ENCODE measurements around the gene ADARB2. TPM values are rescaled to one million over a fixed set of nuclear protein-coding genes. Genes with fewer than 3 reads are reported as not detected.

ADARB2 gene
- total RNA-seq, 4 donors from 2014 or later = 0.80 to 4.9 (median 2.3) TPM

DNA sequence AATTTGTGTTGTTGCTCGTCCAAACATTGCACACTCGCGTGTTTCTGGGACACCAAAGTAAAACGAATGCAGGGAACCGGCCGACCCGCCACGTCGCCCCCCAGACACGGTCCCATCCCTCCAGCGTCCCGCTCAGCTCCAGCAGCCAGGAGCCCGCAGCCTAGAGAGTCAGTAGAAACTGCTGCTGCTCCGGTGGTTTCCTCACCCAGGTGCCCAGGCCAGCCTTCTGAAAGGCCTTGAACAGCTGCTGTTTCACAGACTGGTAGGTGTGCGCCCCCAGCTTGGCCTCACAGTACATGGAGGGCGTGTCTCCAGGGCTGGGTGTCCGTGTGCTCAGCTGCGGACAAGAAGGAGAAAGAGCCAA, 554.3 kb downstream of the ADARB2 start:
- Histone ChIP-seq H3K9me3 (no peaks in the 10 kb centered on the region), H3K27ac (no peak overlapping the region), H3K36me3 (no peaks in the 10 kb centered on the region), H3K27me3 (no peaks in the 10 kb centered on the region), H3K4me1 (peaks cover 0 to 2% (median under 1%) of the 10 kb centered on the region in 4 donors), H3K4me3 (no peak overlapping the region)
- intact Hi-C loops (cut with DNase I; ENCODE audit: low total_unique reads) (no loop called here), in situ Hi-C loops (cut with MboI; ENCODE audit: low pct_ligation_motif_present in 1 of 4, low pct_unique_long_range_greater_than_20kb in 1 of 4, low sequenced_read_pairs in 3 of 4) (no loop called here)
- TF ChIP-seq POLR2AphosphoS5 (IDR thresholded peaks at IDR 0.05) (no peak), POLR2A (IDR thresholded peaks at IDR 0.05) (no peak), EP300 (IDR thresholded peaks at IDR 0.05; ENCODE audit: low read depth) (no peak)
- TF ChIP-seq, protein P1, sequence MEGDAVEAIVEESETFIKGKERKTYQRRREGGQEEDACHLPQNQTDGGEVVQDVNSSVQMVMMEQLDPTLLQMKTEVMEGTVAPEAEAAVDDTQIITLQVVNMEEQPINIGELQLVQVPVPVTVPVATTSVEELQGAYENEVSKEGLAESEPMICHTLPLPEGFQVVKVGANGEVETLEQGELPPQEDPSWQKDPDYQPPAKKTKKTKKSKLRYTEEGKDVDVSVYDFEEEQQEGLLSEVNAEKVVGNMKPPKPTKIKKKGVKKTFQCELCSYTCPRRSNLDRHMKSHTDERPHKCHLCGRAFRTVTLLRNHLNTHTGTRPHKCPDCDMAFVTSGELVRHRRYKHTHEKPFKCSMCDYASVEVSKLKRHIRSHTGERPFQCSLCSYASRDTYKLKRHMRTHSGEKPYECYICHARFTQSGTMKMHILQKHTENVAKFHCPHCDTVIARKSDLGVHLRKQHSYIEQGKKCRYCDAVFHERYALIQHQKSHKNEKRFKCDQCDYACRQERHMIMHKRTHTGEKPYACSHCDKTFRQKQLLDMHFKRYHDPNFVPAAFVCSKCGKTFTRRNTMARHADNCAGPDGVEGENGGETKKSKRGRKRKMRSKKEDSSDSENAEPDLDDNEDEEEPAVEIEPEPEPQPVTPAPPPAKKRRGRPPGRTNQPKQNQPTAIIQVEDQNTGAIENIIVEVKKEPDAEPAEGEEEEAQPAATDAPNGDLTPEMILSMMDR (IDR thresholded peaks at IDR 0.05) = no peak
- 70% methylated on average over 18 of the region's 18 CpGs; no CpG with 5 or more reads in 1 of the 2 donors for WGBS, 2 donors (ENCODE audit: low coverage in 1 of 2)
- no peak for DNase-seq

DNA sequence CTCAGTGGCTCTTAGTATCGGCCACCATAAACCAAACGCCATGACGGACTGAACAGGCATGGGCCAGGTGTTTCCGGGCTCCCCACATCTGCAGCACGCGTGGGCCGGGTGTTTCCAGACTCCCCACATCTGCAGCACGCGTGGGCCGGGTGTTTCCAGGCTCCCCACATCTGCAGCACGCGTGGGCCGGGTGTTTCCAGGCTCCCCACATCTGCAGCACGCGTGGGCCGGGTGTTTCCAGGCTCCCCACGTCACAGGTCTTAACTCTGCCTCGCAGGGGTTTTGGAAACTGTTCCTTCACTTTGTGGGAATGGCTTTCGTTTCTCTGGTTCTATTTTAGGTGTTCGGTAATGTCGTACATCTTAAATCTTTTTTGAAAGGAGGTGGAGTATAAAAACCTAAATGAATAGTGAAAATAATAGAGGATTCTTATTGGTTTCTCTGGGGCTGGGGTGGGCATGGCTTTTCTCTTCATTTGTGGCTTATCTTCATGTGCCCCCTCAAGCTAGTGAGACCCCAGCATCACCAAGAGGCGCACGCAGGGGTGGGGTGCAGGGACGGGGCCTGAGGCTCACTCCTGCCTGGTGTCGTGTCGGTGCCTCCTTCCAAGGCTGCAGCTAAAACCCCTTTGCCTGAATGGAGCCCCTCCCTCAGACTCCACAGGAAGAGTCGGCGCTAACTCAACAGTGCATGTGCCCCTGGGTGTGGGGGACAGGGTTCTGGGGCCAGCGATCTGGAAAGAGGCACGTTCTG, 554.9 kb downstream of the ADARB2 start:
- WGBS, 2 donors (ENCODE audit: low coverage in 1 of 2) = 74 to 80% methylated on average over 9 to 30 of the region's 30 CpGs
- Histone ChIP-seq H3K4me3 (no peak overlapping the region), H3K36me3 (no peaks in the 10 kb centered on the region), H3K27me3 (no peaks in the 10 kb centered on the region), H3K27ac (no peak overlapping the region), H3K4me1 (no peaks in the 10 kb centered on the region), H3K9me3 (no peaks in the 10 kb centered on the region)
- intact Hi-C loops (cut with DNase I; ENCODE audit: low total_unique reads) (no loop called here), in situ Hi-C loops (cut with MboI; ENCODE audit: low pct_ligation_motif_present in 1 of 4, low pct_unique_long_range_greater_than_20kb in 1 of 4, low sequenced_read_pairs in 3 of 4) (no loop called here)
- no peak for DNase-seq
- no peak for TF ChIP-seq EP300 (IDR thresholded peaks at IDR 0.05; ENCODE audit: low read depth)
- no peak for TF ChIP-seq POLR2AphosphoS5 (IDR thresholded peaks at IDR 0.05)
- no peak for TF ChIP-seq POLR2A (IDR thresholded peaks at IDR 0.05)

DNA sequence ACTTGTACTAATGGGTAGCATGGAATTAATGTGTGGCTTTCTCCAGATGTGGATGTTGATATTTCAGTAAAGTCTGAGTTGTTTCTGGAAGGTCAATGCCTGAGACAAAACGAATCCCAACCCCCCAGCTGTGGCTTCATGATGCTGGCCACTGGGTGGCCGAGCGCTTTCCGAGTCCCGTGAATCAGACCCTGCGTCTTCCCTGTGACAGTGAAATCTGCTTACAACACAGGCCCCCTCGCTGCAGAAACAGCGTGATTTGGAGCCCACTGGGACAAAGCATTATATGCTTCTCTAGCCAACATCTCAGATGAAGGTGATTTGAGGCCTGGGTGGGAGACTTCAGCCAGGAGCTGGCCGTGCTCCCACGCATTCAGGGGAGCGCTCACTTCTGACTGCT, 556.5 kb downstream of the ADARB2 start:
- no peak for TF ChIP-seq POLR2A (IDR thresholded peaks at IDR 0.05)
- TF ChIP-seq POLR2AphosphoS5 (IDR thresholded peaks at IDR 0.05) = no peak
- no peak for TF ChIP-seq EP300 (IDR thresholded peaks at IDR 0.05; ENCODE audit: low read depth)
- TF ChIP-seq, protein P1 (IDR thresholded peaks at IDR 0.05) = no peak
- Histone ChIP-seq H3K36me3 (no peaks in the 10 kb centered on the region), H3K9me3 (no peaks in the 10 kb centered on the region), H3K4me1 (no peaks in the 10 kb centered on the region), H3K4me3 (no peak overlapping the region), H3K27ac (no peak overlapping the region), H3K27me3 (no peaks in the 10 kb centered on the region)
- 72 to 90% methylated on average over 4 to 11 of the region's 11 CpGs for WGBS, 2 donors (ENCODE audit: low coverage in 1 of 2)
- in situ Hi-C loops (cut with MboI; ENCODE audit: low pct_ligation_motif_present in 1 of 4, low pct_unique_long_range_greater_than_20kb in 1 of 4, low sequenced_read_pairs in 3 of 4) (no loop called here), intact Hi-C loops (cut with DNase I; ENCODE audit: low total_unique reads) (no loop called here)
- no peak for DNase-seq

DNA sequence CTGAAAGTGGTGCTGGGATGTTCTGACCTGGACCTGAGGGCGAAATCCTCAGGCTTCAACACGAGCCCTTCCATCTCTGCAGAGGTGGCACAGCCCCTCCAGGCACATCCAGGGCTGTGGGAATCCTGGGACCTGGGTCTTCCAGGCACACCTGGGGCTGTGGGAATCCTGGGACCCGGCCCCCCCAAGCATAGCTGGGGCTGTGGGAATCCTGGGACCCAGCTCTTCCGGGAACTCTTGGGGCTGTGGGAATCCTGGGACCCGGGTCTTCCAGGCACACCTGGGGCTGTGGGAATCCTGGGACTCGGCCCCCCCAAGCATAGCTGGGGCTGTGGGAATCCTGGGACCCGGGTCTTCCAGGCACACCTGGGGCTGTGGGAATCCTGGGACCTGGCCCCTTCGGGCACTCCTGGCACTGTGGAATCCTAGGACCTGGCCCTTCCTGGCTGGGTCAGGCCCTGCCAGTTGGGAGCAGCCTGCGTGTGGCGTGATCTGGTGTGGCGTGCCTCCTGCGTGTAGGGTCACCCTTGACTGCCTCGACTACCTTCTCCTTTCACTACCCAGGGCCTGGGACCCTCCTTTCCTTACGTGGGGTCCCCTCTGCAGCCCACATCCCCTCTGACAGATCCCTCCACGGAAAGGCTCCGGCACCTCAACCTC, 557.1 kb downstream of the ADARB2 start:
- TF ChIP-seq EP300 (IDR thresholded peaks at IDR 0.05; ENCODE audit: low read depth) (no peak), POLR2AphosphoS5 (IDR thresholded peaks at IDR 0.05) (no peak), POLR2A (IDR thresholded peaks at IDR 0.05) (no peak)
- TF ChIP-seq, protein P1 (IDR thresholded peaks at IDR 0.05) = no peak
- Histone ChIP-seq H3K36me3 (no peaks in the 10 kb centered on the region), H3K4me3 (no peak overlapping the region), H3K27ac (no peak overlapping the region), H3K27me3 (no peaks in the 10 kb centered on the region), H3K4me1 (no peaks in the 10 kb centered on the region), H3K9me3 (no peaks in the 10 kb centered on the region)
- intact Hi-C loops (cut with DNase I; ENCODE audit: low total_unique reads) = no loop called here
- in situ Hi-C loops (cut with MboI; ENCODE audit: low pct_ligation_motif_present in 1 of 4, low pct_unique_long_range_greater_than_20kb in 1 of 4, low sequenced_read_pairs in 3 of 4) = no loop called here
- 79% methylated on average over 12 of the region's 16 CpGs; no CpG with 5 or more reads in 1 of the 2 donors for WGBS, 2 donors (ENCODE audit: low coverage in 1 of 2)
- DNase-seq = no peak
